GM12892 (cell line): ENCODE measurements around the gene CLASP2.

Experiments used
- POLR2A ChIP-seq: IDR thresholded peaks from 2 replicates; pipeline ENCODE4 v1.6.1; 2011; ENCODE audit warnings: low read depth, low read length, control low read depth
- POLR2AphosphoS5 ChIP-seq: IDR thresholded peaks from 2 replicates; pipeline ENCODE4 v1.6.1; 2011; ENCODE audit warnings: low read depth, low read length, control low read depth
- TAF1 ChIP-seq: IDR thresholded peaks from 2 replicates; pipeline ENCODE4 v1.6.1; 2011; ENCODE audit warnings: low read depth, mild to moderate bottlenecking, control low read depth, low read length, borderline replicate concordance

- no peak for TF ChIP-seq TAF1
- no peak for TF ChIP-seq POLR2A
- no peak for TF ChIP-seq POLR2AphosphoS5
Measured at GRCh38 chr3:33581666-33582065, 136.4 kb downstream of the CLASP2 start.
